ENCODE results near the gene FBXW7. TPM values are rescaled to one million over a fixed set of nuclear protein-coding genes. Genes with fewer than 3 reads are reported as not detected.

Gene FBXW7
- total and polyA plus RNA-seq, 7 donors: 3.7 to 122 (median 74.9) TPM

DNA sequence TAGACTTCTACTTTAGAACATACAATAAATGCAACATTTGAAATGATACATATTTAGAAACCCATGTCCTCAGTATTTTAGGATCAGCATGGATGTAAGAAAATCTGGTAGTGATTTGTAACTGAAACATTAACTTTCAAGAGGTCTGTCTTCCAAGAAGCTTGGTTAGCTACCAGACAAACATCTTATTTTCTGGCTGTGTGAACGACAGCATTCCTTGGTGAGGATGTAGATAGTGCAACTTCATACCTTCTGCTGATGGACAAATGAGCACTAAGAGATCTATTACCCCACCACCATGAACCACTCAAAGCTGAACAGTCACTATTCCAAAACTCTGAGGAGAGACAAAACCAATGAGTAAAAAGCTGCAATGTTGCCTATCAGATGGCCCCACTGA, 212.7 kb downstream of the FBXW7 start:
- intact Hi-C loops (cut with DNase I): no loop called here
- H3K27me3 ChIP-seq: no peaks in the 10 kb centered on the region
- no peak overlapping the region for H3K27ac ChIP-seq
- WGBS, 2 donors: 91 to 97% methylated on average over 1 of the region's 1 CpG
- no peak for DNase-seq
- no peaks in the 10 kb centered on the region for H3K4me1 ChIP-seq
- peaks cover 0 to 49% (median 4%) of the 10 kb centered on the region in 4 donors for H3K36me3 ChIP-seq
- H3K9me3 ChIP-seq: no peaks in the 10 kb centered on the region
- TF ChIP-seq, protein P1, sequence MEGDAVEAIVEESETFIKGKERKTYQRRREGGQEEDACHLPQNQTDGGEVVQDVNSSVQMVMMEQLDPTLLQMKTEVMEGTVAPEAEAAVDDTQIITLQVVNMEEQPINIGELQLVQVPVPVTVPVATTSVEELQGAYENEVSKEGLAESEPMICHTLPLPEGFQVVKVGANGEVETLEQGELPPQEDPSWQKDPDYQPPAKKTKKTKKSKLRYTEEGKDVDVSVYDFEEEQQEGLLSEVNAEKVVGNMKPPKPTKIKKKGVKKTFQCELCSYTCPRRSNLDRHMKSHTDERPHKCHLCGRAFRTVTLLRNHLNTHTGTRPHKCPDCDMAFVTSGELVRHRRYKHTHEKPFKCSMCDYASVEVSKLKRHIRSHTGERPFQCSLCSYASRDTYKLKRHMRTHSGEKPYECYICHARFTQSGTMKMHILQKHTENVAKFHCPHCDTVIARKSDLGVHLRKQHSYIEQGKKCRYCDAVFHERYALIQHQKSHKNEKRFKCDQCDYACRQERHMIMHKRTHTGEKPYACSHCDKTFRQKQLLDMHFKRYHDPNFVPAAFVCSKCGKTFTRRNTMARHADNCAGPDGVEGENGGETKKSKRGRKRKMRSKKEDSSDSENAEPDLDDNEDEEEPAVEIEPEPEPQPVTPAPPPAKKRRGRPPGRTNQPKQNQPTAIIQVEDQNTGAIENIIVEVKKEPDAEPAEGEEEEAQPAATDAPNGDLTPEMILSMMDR (IDR thresholded peaks at IDR 0.05): no peak
- H3K4me3 ChIP-seq: no peak overlapping the region

DNA sequence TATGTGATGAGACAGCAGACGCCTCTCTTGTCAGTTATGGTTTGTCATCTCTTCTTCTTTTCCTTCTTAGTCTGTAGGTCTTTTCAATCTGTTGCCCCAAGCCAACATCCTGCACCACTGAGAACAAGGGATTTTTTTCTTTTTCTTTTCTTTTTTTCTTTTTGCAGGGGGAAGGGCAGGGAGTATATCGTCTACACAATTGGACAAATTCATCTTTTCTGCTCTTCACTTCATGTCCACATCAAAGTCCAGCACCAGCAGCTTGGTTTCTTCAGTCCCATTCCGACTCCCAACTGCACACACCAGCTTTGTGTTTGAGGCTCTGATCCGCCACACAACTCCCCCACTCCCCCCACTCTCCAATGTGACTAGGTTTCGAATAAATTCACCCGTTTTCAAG, 213.2 kb downstream of the FBXW7 start:
- no peak overlapping the region for H3K4me3 ChIP-seq
- TF ChIP-seq POLR2AphosphoS5 (IDR thresholded peaks at IDR 0.05) (no peak), POLR2A (IDR thresholded peaks at IDR 0.05) (no peak), EP300 (IDR thresholded peaks at IDR 0.05) (no peak)
- TF ChIP-seq, protein P1 (IDR thresholded peaks at IDR 0.05): no peak
- no peaks in the 10 kb centered on the region for H3K9me3 ChIP-seq
- intact Hi-C loops (cut with DNase I): no loop called here
- no peak for DNase-seq
- peaks cover 0 to 43% (median 4%) of the 10 kb centered on the region in 4 donors for H3K36me3 ChIP-seq
- H3K4me1 ChIP-seq: no peaks in the 10 kb centered on the region
- no peak overlapping the region for H3K27ac ChIP-seq
- H3K27me3 ChIP-seq: no peaks in the 10 kb centered on the region
- 91 to 95% methylated on average over 6 of the region's 6 CpGs for WGBS, 2 donors

DNA sequence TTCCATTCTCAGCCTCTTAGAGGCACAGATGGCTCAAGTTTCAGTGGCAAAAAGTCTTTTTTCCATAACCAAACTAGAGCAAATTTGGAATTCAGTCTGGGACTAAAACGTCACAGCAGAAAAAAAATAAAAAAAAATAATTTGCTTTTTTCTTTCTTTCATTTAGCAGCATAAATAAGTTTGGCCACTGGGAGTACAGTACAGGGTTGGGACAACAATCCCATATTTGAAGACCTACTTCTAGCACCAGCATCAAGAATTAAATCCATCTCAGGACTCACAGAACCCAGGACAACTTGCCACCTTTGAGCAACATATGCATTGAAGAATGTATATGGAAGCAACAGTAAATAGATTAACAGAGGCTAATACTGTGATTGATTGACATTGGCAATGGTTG, 214.0 kb downstream of the FBXW7 start:
- H3K36me3 ChIP-seq: peaks cover 0 to 36% (median 4%) of the 10 kb centered on the region in 4 donors
- intact Hi-C loops (cut with DNase I): no loop called here
- WGBS, 2 donors: 81 to 82% methylated on average over 1 of the region's 1 CpG

DNA sequence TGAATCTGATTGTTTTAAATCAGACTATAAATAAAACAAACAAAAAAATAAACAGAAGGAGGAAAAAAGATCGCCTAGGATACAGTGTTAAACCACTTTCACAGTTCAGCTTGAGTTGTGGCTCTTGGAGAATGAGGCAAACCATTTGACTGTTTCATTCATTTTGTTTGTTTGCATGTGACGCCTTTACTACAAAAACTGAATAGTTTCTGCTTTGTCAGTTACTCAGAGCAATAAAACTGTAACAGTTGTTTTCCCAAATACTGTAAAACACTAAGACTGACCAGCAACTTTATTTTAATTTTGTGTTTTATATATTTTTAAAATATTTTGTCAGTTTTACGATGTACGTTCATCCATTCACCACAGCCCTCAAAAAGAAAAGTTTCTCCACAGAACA, 214.5 kb downstream of the FBXW7 start:
- H3K4me1 ChIP-seq: peaks cover 0 to 10% (median 9%) of the 10 kb centered on the region in 4 donors
- intact Hi-C loops (cut with DNase I): no loop called here
- H3K27ac ChIP-seq: no peak overlapping the region
- no peak for DNase-seq
- H3K36me3 ChIP-seq: peaks cover 0 to 34% (median 4%) of the 10 kb centered on the region in 4 donors
- no peaks in the 10 kb centered on the region for H3K27me3 ChIP-seq
- TF ChIP-seq, protein P1 (IDR thresholded peaks at IDR 0.05): no peak
- TF ChIP-seq POLR2AphosphoS5 (IDR thresholded peaks at IDR 0.05) (no peak), EP300 (IDR thresholded peaks at IDR 0.05) (no peak)
- 90 to 94% methylated on average over 4 of the region's 4 CpGs for WGBS, 2 donors
- H3K9me3 ChIP-seq: no peaks in the 10 kb centered on the region
- H3K4me3 ChIP-seq: no peak overlapping the region

More for the DNA sequence above, 214.0 kb downstream of the FBXW7 start:
- H3K4me1 ChIP-seq: peaks cover 0 to 5% (median 4%) of the 10 kb centered on the region in 4 donors
- H3K9me3 ChIP-seq: no peaks in the 10 kb centered on the region
- no peak overlapping the region for H3K4me3 ChIP-seq
- DNase-seq: no peak
- no peak overlapping the region for H3K27ac ChIP-seq
- TF ChIP-seq POLR2AphosphoS5 (IDR thresholded peaks at IDR 0.05) (no peak), EP300 (IDR thresholded peaks at IDR 0.05) (no peak), POLR2A (IDR thresholded peaks at IDR 0.05) (no peak)
- TF ChIP-seq, protein P1 (IDR thresholded peaks at IDR 0.05): no peak
- H3K27me3 ChIP-seq: no peaks in the 10 kb centered on the region

DNA sequence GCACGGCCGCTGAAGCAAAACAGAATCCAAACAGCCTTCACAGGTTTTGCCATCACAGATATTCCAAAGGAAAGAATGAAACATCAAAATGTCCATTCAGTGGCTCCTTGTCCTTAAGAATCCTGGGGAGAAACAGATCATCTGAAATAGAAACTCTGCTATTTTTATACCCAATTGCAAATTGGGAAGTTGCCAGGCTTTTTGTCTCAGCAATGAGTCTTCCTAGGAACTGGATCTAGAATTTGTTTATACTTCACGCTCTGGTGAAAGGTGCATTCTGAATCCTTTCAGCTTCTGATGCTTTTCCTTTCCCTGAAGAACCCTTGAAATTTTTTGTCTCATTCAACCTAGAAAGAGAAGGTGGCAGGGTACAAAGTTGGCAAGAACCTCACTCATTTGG, 218.9 kb downstream of the FBXW7 start:
- DNase-seq: no peak
- Histone ChIP-seq H3K27me3 (no peaks in the 10 kb centered on the region), H3K4me3 (no peak overlapping the region), H3K36me3 (peaks cover 0 to 4% (median 0%) of the 10 kb centered on the region in 4 donors), H3K4me1 (peaks cover 0 to 13% (median 10%) of the 10 kb centered on the region in 4 donors), H3K27ac (no peak overlapping the region), H3K9me3 (no peaks in the 10 kb centered on the region)
- WGBS, 2 donors: 88 to 96% methylated on average over 3 of the region's 3 CpGs
- TF ChIP-seq POLR2AphosphoS5 (IDR thresholded peaks at IDR 0.05) (no peak), EP300 (IDR thresholded peaks at IDR 0.05) (no peak), POLR2A (IDR thresholded peaks at IDR 0.05) (no peak)
- TF ChIP-seq, protein P1 (IDR thresholded peaks at IDR 0.05): no peak
- intact Hi-C loops (cut with DNase I): no loop called here

Measured in sigmoid colon (tissue), 7 donors.